ENCODE measurements around the gene KRT72. TPM values are rescaled to one million over a fixed set of nuclear protein-coding genes. Genes with fewer than 3 reads are reported as not detected.
"Not testable (repeated sequence)": the region's sequence is repeated elsewhere in the genome, so short reads cannot be mapped to it uniquely, and the experiment has no call there.

Gene KRT72
- total and polyA plus RNA-seq, 2 donors (not counting 3 experiments of a cell fraction or from before 2014, with no cell fraction given) = not detected

GRCh38 chr12:52598966-52599365, 2.3 kb downstream of the KRT72 start:
- no peak for FAIRE-seq
- Histone ChIP-seq H3K79me2 (ENCODE audit: control insufficient read depth, insufficient read depth, low read length) (no peaks in the 10 kb centered on the region), H3K4me1 (ENCODE audit: control insufficient read depth, extremely low read depth, insufficient read depth, low read length) (no peaks in the 10 kb centered on the region), H3K4me3 (replicated peaks in 1 of 3; ENCODE audit: insufficient read depth in 1 of 3, low read depth in 1 of 3, low read length in 3 of 3) (no peak overlapping the region), H3K27me3 (ENCODE audit: control insufficient read depth in 2 of 2, insufficient read depth in 2 of 2, low read length in 2 of 2) (peaks cover 20 to 39% of the 10 kb centered on the region in 2 experiments), H3K27ac (ENCODE audit: insufficient read depth, low read depth, low read length) (no peak overlapping the region), H3K36me3 (ENCODE audit: control insufficient read depth in 2 of 2, extremely low read depth in 1 of 2, insufficient read depth in 2 of 2, low read length in 2 of 2) (no peaks in the 10 kb centered on the region), H3K9me1 (replicated peaks; ENCODE audit: control insufficient read depth, extremely low read depth, insufficient read depth, low read length) (no peaks in the 10 kb centered on the region), H2AFZ (ENCODE audit: low read depth, low read length) (no peak overlapping the region), H4K20me1 (replicated peaks; ENCODE audit: control insufficient read depth, extremely low read depth, insufficient read depth, low read length) (no peaks in the 10 kb centered on the region), H3K9ac (replicated peaks; ENCODE audit: extremely low read depth, insufficient read depth, low read length) (no peak overlapping the region), H3K4me2 (ENCODE audit: insufficient read depth, low read length) (no peak overlapping the region), H3K9me3 (replicated peaks; ENCODE audit: control insufficient read depth, insufficient read depth, low read length) (no peaks in the 10 kb centered on the region)
- POLR2A ChIA-PET = no interaction called here
- dilution Hi-C loops (cut with MboI; ENCODE audit: extremely low pct_ligation_motif_present, low sequenced_read_pairs) = no loop called here
- intact Hi-C loops (cut with micrococcal nuclease) = no loop called here
- TF ChIP-seq JUN (IDR thresholded peaks at IDR 0.05; ENCODE audit: borderline replicate concordance, insufficient read depth, insufficient read length, low read depth) = no peak
- CTCF ChIA-PET = no interaction called here
- no peak for DNase-seq (ENCODE audit: low read depth, low spot score)
- no TSS peak for BruUV-seq (replicated peaks)

- H3K4me1 ChIP-seq (ENCODE audit: control insufficient read depth, extremely low read depth, insufficient read depth, low read length); H4K20me1 ChIP-seq (replicated peaks; ENCODE audit: control insufficient read depth, extremely low read depth, insufficient read depth, low read length); H3K4me2 ChIP-seq (ENCODE audit: insufficient read depth, low read length); H3K9ac ChIP-seq (replicated peaks; ENCODE audit: extremely low read depth, insufficient read depth, low read length); dilution Hi-C loops (cut with MboI; ENCODE audit: extremely low pct_ligation_motif_present, low sequenced_read_pairs); intact Hi-C loops (cut with micrococcal nuclease); H3K27ac ChIP-seq (ENCODE audit: insufficient read depth, low read depth, low read length); FAIRE-seq; H2AFZ ChIP-seq (ENCODE audit: low read depth, low read length); H3K36me3 ChIP-seq (ENCODE audit: control insufficient read depth in 2 of 2, extremely low read depth in 1 of 2, insufficient read depth in 2 of 2, low read length in 2 of 2); H3K9me1 ChIP-seq (replicated peaks; ENCODE audit: control insufficient read depth, extremely low read depth, insufficient read depth, low read length); H3K9me3 ChIP-seq (replicated peaks; ENCODE audit: control insufficient read depth, insufficient read depth, low read length); POLR2A ChIA-PET; H3K79me2 ChIP-seq (ENCODE audit: control insufficient read depth, insufficient read depth, low read length); BruUV-seq (replicated peaks); DNase-seq (ENCODE audit: low read depth, low spot score); H3K4me3 ChIP-seq (replicated peaks in 1 of 3; ENCODE audit: insufficient read depth in 1 of 3, low read depth in 1 of 3, low read length in 3 of 3): not testable (repeated sequence)
- H3K27me3 ChIP-seq (ENCODE audit: control insufficient read depth in 2 of 2, insufficient read depth in 2 of 2, low read length in 2 of 2) = peaks cover 5 to 11% of the 10 kb centered on the region in 2 experiments
- CTCF ChIA-PET = interaction anchor here (1.1 to 1.9 kb wide), 3 partner anchors 11 to 291 kb away, joined by 3 to 5 read pairs (median 4); no protein-coding TSS in a partner anchor
Observed at GRCh38 chr12:52594237-52594636, 7.0 kb downstream of the KRT72 start.
